H9 (cell line): Measurements from ENCODE around the gene ATP2A2. TPM values are rescaled to one million over a fixed set of nuclear protein-coding genes. Genes with fewer than 3 reads are reported as not detected.

Experiments used
- DNase-seq: peaks from one replicate; pipeline ENCODE4 v3.0.0-alpha.2; 2017
- H2AFZ ChIP-seq: one replicate; pipeline ENCODE4 v1.6.1; 2013; ENCODE audit warnings: mild to moderate bottlenecking, low read length, control low read depth, moderate library complexity
- H2AK5ac ChIP-seq: 2 replicates; pipeline ENCODE4 v1.6.1; 2013; ENCODE audit warnings: low read length, control low read depth, mixed read lengths; ENCODE audit not compliant: insufficient read length
- H2BK120ac ChIP-seq: one replicate; pipeline ENCODE4 v1.6.1; 2013; ENCODE audit warnings: low read depth, mild to moderate bottlenecking, low read length, control low read depth, inconsistent platforms; ENCODE audit not compliant: poor library complexity, severe bottlenecking
- H2BK12ac ChIP-seq: 2 replicates; pipeline ENCODE4 v1.6.1; 2013; ENCODE audit warnings: low read length, control low read depth, mixed read lengths, low read depth; ENCODE audit not compliant: insufficient read length
- H2BK15ac ChIP-seq: 2 replicates; pipeline ENCODE4 v1.6.1; 2013; ENCODE audit warnings: low read depth, low read length, control low read depth
- H2BK20ac ChIP-seq: one replicate; pipeline ENCODE4 v1.6.1; 2013; ENCODE audit warnings: low read depth, mild to moderate bottlenecking, low read length, control low read depth, inconsistent platforms; ENCODE audit not compliant: poor library complexity, severe bottlenecking
- H2BK5ac ChIP-seq: 2 replicates; pipeline ENCODE4 v1.6.1; 2013; ENCODE audit warnings: low read length, control low read depth, mixed read lengths; ENCODE audit not compliant: insufficient read length
- H3K14ac ChIP-seq: 2 replicates; pipeline ENCODE4 v1.6.1; 2013; ENCODE audit warnings: low read length, control low read depth; ENCODE audit not compliant: insufficient read depth
- H3K18ac ChIP-seq: 2 replicates; pipeline ENCODE4 v1.6.1; 2013; ENCODE audit warnings: low read depth, mild to moderate bottlenecking, mixed read lengths, low read length, control low read depth; ENCODE audit not compliant: insufficient read length
- H3K23ac ChIP-seq: 2 replicates; pipeline ENCODE4 v1.6.1; 2013; ENCODE audit warnings: low read length, control low read depth, mixed read lengths, low read depth; ENCODE audit not compliant: insufficient read length
- H3K23me2 ChIP-seq: 2 replicates; pipeline ENCODE4 v1.6.1; 2013; ENCODE audit warnings: low read depth, mild to moderate bottlenecking, mixed read lengths, low read length, control low read depth; ENCODE audit not compliant: insufficient read length, poor library complexity, severe bottlenecking
- H3K27ac ChIP-seq: 2 replicates; pipeline ENCODE4 v1.5.1; 2013; ENCODE audit warnings: low read length, control low read depth, mixed read lengths, low read depth; ENCODE audit not compliant: insufficient read length
- H3K27me3 ChIP-seq: 2 replicates; pipeline ENCODE4 v1.6.1; 2013; ENCODE audit warnings: low read length, control low read depth, inconsistent platforms; ENCODE audit not compliant: insufficient read depth
- H3K4ac ChIP-seq: 2 replicates; pipeline ENCODE4 v1.6.1; 2013; ENCODE audit warnings: low read depth, mild to moderate bottlenecking, control low read depth, inconsistent platforms, low read length, moderate library complexity
- H3K4me1 ChIP-seq: 2 replicates; pipeline ENCODE4 v1.6.1; 2013; ENCODE audit warnings: low read length, control low read depth, inconsistent platforms; ENCODE audit not compliant: insufficient read depth
- H3K4me2 ChIP-seq: 2 replicates; pipeline ENCODE4 v1.6.1; 2013; ENCODE audit warnings: low read length, control low read depth, mixed read lengths; ENCODE audit not compliant: insufficient read length, insufficient read depth
- H3K56ac ChIP-seq: 2 replicates; pipeline ENCODE4 v1.6.1; 2013; ENCODE audit warnings: low read depth, mild to moderate bottlenecking, mixed read lengths, low read length, control low read depth; ENCODE audit not compliant: insufficient read length
- H3K79me1 ChIP-seq: 2 replicates; pipeline ENCODE4 v1.6.1; 2013; ENCODE audit warnings: low read depth, mild to moderate bottlenecking, moderate library complexity, low read length, control low read depth, inconsistent platforms; ENCODE audit not compliant: insufficient read depth, poor library complexity, severe bottlenecking
- H3K79me2 ChIP-seq: 2 replicates; pipeline ENCODE4 v1.6.1; 2013; ENCODE audit warnings: low read length, control low read depth, inconsistent platforms; ENCODE audit not compliant: insufficient read depth
- H3K9ac ChIP-seq: 2 replicates; pipeline ENCODE4 v1.6.1; 2013; ENCODE audit warnings: low read length, control low read depth, mixed read lengths; ENCODE audit not compliant: insufficient read length; ENCODE audit errors: extremely low read depth
- H3K9me3 ChIP-seq: one replicate; pipeline ENCODE4 v1.6.1; 2013; ENCODE audit warnings: low read depth, low read length, inconsistent platforms; ENCODE audit not compliant: control insufficient read depth
- H3T11ph ChIP-seq: one replicate; pipeline ENCODE4 v1.6.1; 2013; ENCODE audit warnings: mild to moderate bottlenecking, low read length, control low read depth, inconsistent platforms
- H4K20me1 ChIP-seq: one replicate; pipeline ENCODE4 v1.6.1; 2013; ENCODE audit not compliant: control insufficient read depth, insufficient read length, insufficient read depth
- H4K5ac ChIP-seq: 2 replicates; pipeline ENCODE4 v1.6.1; 2013; ENCODE audit warnings: low read depth, mild to moderate bottlenecking, mixed read lengths, low read length, control low read depth; ENCODE audit not compliant: insufficient read length
- H4K8ac ChIP-seq: replicated peaks from 2 replicates; pipeline ENCODE4 v1.6.1; 2013; ENCODE audit warnings: low read length, control low read depth, mixed read lengths, low read depth; ENCODE audit not compliant: insufficient read length
- H4K91ac ChIP-seq: 2 replicates; pipeline ENCODE4 v1.6.1; 2013; ENCODE audit warnings: low read depth, mild to moderate bottlenecking, moderate library complexity, mixed read lengths, low read length, control low read depth; ENCODE audit not compliant: insufficient read length
- H3K27ac Mint-ChIP-seq, 3 experiments: 2 replicates in 2 of 3; 3 replicates in 1 of 3; pipeline ENCODE4 v1.8.0; 2020 to 2021; ENCODE audit warnings: mixed read lengths in 3 of 3, mild to moderate bottlenecking in 1 of 3, moderate library complexity in 1 of 3
- H3K27me3 Mint-ChIP-seq: 2 replicates; pipeline ENCODE4 v1.8.0; 2021; ENCODE audit warnings: low read depth, mild to moderate bottlenecking, moderate library complexity, mixed read lengths
- H3K36me3 Mint-ChIP-seq, 3 experiments: 2 replicates in 2 of 3; 3 replicates in 1 of 3; pipeline ENCODE4 v1.8.0; 2020 to 2021; ENCODE audit warnings: low read depth in 3 of 3, mixed read lengths in 3 of 3; ENCODE audit not compliant: insufficient read depth in 1 of 3
- H3K4me1 Mint-ChIP-seq, 2 experiments: 2 replicates each; pipeline ENCODE4 v1.8.0; 2020; ENCODE audit warnings: mixed read lengths in 2 of 2
- H3K4me3 Mint-ChIP-seq, 2 experiments: 2 replicates in 1 of 2; 3 replicates in 1 of 2; pipeline ENCODE4 v1.8.0; 2020 to 2021; ENCODE audit warnings: mild to moderate bottlenecking in 2 of 2, mixed read lengths in 2 of 2, moderate library complexity in 1 of 2
- H3K9me3 Mint-ChIP-seq, 2 experiments: 2 replicates in 1 of 2; 3 replicates in 1 of 2; pipeline ENCODE4 v1.8.0; 2020; ENCODE audit warnings: mild to moderate bottlenecking in 2 of 2, mixed read lengths in 2 of 2, moderate library complexity in 1 of 2
- WGBS: extraction: QIAGEN DNeasy Blood & Tissue Kit; methylation state at CpG from one replicate; pipeline ENCODE4 v1.1.7; 2013; ENCODE audit warnings: missing lambda C conversion rate, low lambda C conversion rate, mixed read lengths; ENCODE audit not compliant: insufficient read length; ENCODE audit errors: extremely low coverage; 5-methylcytosine and 5-hydroxymethylcytosine counted together
- total RNA-seq: library from RNA; stranded (reverse); gene quantifications from 2 replicates; pipeline ENCODE4 v1.2.1, GENCODE V29; 2021
- TF ChIP-seq, protein P1 (sequence below): fragments of 200-600 bp; sonication (generic); conservative IDR thresholded peaks from 3 replicates; pipeline ENCODE4 v1.8.0; 2021; ENCODE audit warnings: antibody characterized with exemption, mild to moderate bottlenecking

Gene ATP2A2
- total RNA-seq, 1 experiment from 2014 or later = 257 TPM

DNA sequence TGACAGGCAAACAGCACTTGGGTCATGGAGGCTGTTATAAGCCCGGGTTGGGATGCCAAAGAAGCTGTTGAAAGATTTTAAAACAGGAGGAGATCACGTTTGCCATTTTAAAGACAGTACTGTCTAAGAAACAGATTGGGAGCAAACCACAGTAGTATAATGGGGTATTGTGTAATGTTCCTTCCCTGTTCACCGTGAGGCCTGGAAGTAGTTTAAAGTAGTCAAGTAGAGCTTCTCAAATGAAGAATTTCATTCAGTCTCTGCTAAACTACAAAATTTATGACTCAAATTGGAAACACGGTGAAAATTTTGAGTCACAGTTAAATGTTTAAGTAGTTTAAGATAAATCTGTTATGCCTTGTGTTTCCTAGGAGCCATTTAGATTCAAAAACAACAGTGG is 35.8 kb downstream of the ATP2A2 start:
- no CpG with 5 or more reads among the region's 4 CpGs for WGBS
- Histone ChIP-seq H2BK12ac (no peak overlapping the region), H2BK120ac (no peak overlapping the region), H4K8ac (no peak overlapping the region), H2BK15ac (no peak overlapping the region), H3K4me1 (no peaks in the 10 kb centered on the region), H2AFZ (no peak overlapping the region), H3K79me1 (peaks cover 12% of the 10 kb centered on the region), H3K27me3 (no peaks in the 10 kb centered on the region), H3K27ac (no peak overlapping the region), H3K9ac (no peak overlapping the region), H2BK20ac (no peak overlapping the region), H2AK5ac (no peak overlapping the region), H3K23ac (no peak overlapping the region), H3K4me2 (no peak overlapping the region), H3K23me2 (no peaks in the 10 kb centered on the region), H3K18ac (no peak overlapping the region), H3K56ac (no peak overlapping the region), H3K79me2 (peaks cover 7% of the 10 kb centered on the region; the same call in 1 of the 2 replicates), H3K4ac (no peak overlapping the region), H4K20me1 (no peaks in the 10 kb centered on the region), H2BK5ac (no peak overlapping the region), H3K14ac (no peak overlapping the region), H3T11ph (no peak overlapping the region), H3K9me3 (no peaks in the 10 kb centered on the region), H4K91ac (no peak overlapping the region), H4K5ac (no peak overlapping the region)
- peaks cover 23 to 51% (median 37%) of the 10 kb centered on the region in 3 experiments; a peak in 6 of 7 replicates for H3K36me3 Mint-ChIP-seq
- TF ChIP-seq, protein P1, sequence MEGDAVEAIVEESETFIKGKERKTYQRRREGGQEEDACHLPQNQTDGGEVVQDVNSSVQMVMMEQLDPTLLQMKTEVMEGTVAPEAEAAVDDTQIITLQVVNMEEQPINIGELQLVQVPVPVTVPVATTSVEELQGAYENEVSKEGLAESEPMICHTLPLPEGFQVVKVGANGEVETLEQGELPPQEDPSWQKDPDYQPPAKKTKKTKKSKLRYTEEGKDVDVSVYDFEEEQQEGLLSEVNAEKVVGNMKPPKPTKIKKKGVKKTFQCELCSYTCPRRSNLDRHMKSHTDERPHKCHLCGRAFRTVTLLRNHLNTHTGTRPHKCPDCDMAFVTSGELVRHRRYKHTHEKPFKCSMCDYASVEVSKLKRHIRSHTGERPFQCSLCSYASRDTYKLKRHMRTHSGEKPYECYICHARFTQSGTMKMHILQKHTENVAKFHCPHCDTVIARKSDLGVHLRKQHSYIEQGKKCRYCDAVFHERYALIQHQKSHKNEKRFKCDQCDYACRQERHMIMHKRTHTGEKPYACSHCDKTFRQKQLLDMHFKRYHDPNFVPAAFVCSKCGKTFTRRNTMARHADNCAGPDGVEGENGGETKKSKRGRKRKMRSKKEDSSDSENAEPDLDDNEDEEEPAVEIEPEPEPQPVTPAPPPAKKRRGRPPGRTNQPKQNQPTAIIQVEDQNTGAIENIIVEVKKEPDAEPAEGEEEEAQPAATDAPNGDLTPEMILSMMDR = no peak
- H3K27me3 Mint-ChIP-seq = no peaks in the 10 kb centered on the region
- peak overlapping the region in 2 of 3 experiments; percentile 57 to 68; a peak in 3 of 7 replicates for H3K27ac Mint-ChIP-seq
- H3K4me3 Mint-ChIP-seq = no peak overlapping the region
- no peak for DNase-seq
- H3K4me1 Mint-ChIP-seq = peaks cover 0 to 4% of the 10 kb centered on the region in 2 experiments; a peak in 1 of 4 replicates
- no peaks in the 10 kb centered on the region for H3K9me3 Mint-ChIP-seq
